KMS-11 (cell line): Measurements from ENCODE around the gene RBM44.
"Not testable (repeated sequence)": the region's sequence is repeated elsewhere in the genome, so short reads cannot be mapped to it uniquely, and the experiment has no call there.

Experiments used
- H2AFZ ChIP-seq: fragments of 200-600 bp; sonication (generic); 2 replicates; pipeline ENCODE4 v1.6.1; 2016; ENCODE audit warnings: antibody characterized with exemption, mixed run types, low read depth
- H3K27ac ChIP-seq: fragments of 200-600 bp; sonication (generic); 2 replicates; pipeline ENCODE4 v1.6.1; 2016; ENCODE audit warnings: mild to moderate bottlenecking, mixed run types
- H3K27me3 ChIP-seq: fragments of 200-600 bp; sonication (generic); 2 replicates; pipeline ENCODE4 v1.6.1; 2017; ENCODE audit warnings: mild to moderate bottlenecking, low read depth, mixed run types, moderate library complexity; ENCODE audit not compliant: insufficient read depth
- H3K36me3 ChIP-seq: fragments of 200-600 bp; sonication (generic); 2 replicates; pipeline ENCODE4 v1.6.1; 2017; ENCODE audit warnings: mild to moderate bottlenecking, mixed run types; ENCODE audit not compliant: insufficient read depth
- H3K4me1 ChIP-seq: fragments of 200-600 bp; sonication (generic); 2 replicates; pipeline ENCODE4 v1.6.1; 2016; ENCODE audit warnings: mild to moderate bottlenecking, low read depth, mixed run types; ENCODE audit not compliant: poor library complexity, severe bottlenecking
- H3K4me2 ChIP-seq: fragments of 200-600 bp; sonication (generic); 2 replicates; pipeline ENCODE4 v1.7.0; 2016; ENCODE audit warnings: mild to moderate bottlenecking, mixed run types
- H3K4me3 ChIP-seq: fragments of 200-600 bp; sonication (generic); IDR thresholded peaks from 2 replicates; pipeline ENCODE4 v1.6.1; 2017; ENCODE audit warnings: low read depth, low read length, mixed read lengths; ENCODE audit not compliant: insufficient read depth
- H3K79me2 ChIP-seq: fragments of 200-600 bp; sonication (generic); 2 replicates; pipeline ENCODE4 v1.6.1; 2016; ENCODE audit warnings: low read depth, mixed run types; ENCODE audit not compliant: insufficient read depth
- H3K9ac ChIP-seq: fragments of 200-600 bp; sonication (generic); 2 replicates; pipeline ENCODE4 v1.6.1; 2016; ENCODE audit warnings: mild to moderate bottlenecking, mixed run types
- H4K20me1 ChIP-seq: fragments of 200-600 bp; sonication (generic); 2 replicates; pipeline ENCODE4 v1.6.1; 2016; ENCODE audit warnings: mild to moderate bottlenecking, mixed run types; ENCODE audit not compliant: insufficient read depth
- TF ChIP-seq, protein P1 (sequence below): fragments of 200-600 bp; sonication (generic); conservative IDR thresholded peaks from 2 replicates; pipeline ENCODE4 v1.6.1; 2017; ENCODE audit warnings: low read depth, mild to moderate bottlenecking, antibody characterized with exemption, low read length, moderate library complexity, mixed read lengths

Gene RBM44

DNA sequence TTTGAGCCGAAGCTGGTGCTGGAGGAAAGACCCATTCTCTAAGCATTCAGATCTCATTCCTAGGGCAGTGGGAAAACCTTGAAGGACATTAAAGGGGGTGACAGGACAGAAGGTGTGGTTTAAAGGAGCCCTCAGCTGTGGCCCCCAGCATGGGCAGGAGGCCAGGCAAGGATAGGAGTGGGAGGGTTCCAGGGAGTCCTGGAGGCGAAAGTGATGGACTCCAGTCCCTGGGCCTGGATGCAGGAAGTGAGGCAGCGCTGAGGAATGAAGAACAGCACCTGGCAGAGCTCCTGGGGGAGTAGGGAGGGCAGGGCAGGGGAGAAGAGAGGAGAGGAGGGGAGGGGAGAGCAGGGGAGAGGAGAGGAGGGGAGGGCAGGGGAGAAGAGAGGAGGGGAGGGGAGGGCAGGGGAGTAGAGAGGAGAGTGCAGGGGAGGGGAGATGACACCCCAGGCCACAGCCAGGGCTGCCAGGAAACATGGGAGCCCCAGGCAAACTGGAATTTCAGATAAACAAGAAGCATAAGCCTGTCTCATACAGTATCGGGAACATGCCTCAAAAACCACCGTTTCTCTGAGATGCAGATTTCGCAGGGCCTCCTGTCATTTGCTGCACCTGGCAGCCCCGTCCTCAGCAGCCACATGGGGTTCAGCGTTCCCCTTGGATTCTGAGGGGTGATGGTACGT lies 66.5 kb downstream of the RBM44 start:
- TF ChIP-seq, protein P1, sequence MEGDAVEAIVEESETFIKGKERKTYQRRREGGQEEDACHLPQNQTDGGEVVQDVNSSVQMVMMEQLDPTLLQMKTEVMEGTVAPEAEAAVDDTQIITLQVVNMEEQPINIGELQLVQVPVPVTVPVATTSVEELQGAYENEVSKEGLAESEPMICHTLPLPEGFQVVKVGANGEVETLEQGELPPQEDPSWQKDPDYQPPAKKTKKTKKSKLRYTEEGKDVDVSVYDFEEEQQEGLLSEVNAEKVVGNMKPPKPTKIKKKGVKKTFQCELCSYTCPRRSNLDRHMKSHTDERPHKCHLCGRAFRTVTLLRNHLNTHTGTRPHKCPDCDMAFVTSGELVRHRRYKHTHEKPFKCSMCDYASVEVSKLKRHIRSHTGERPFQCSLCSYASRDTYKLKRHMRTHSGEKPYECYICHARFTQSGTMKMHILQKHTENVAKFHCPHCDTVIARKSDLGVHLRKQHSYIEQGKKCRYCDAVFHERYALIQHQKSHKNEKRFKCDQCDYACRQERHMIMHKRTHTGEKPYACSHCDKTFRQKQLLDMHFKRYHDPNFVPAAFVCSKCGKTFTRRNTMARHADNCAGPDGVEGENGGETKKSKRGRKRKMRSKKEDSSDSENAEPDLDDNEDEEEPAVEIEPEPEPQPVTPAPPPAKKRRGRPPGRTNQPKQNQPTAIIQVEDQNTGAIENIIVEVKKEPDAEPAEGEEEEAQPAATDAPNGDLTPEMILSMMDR: no peak
- Histone ChIP-seq H3K9ac (no peak overlapping the region), H3K79me2 (no peaks in the 10 kb centered on the region), H4K20me1 (no peaks in the 10 kb centered on the region), H3K4me3 (no peak overlapping the region), H3K4me2 (no peak overlapping the region), H3K4me1 (no peaks in the 10 kb centered on the region), H2AFZ (no peak overlapping the region), H3K27me3 (no peaks in the 10 kb centered on the region), H3K36me3 (no peaks in the 10 kb centered on the region), H3K27ac (no peak overlapping the region)

DNA sequence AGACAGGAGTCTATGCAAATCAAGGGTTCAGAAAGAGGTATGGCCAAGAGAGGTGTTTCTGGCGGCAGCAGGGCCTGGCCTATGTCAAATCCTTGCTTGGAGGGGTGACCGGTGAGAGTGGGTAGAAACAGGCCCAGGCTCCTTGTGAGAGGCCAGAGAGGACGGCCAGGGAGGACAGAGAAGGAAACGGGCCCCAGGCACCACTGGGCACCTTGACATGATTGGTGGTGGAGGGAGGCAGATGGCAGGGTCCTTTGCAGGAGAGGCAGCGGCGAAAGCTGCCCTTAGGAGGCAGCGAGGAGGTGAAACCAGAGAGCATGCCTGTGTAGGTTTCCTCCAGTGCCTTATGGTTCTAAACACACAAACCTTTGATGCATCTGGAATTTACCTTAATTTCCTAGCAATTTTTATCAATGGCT lies 67.1 kb downstream of the RBM44 start:
- no peaks in the 10 kb centered on the region for H3K79me2 ChIP-seq
- H3K4me3 ChIP-seq: no peak overlapping the region
- H3K27ac ChIP-seq: no peak overlapping the region
- no peaks in the 10 kb centered on the region for H3K4me1 ChIP-seq
- H3K9ac ChIP-seq: no peak overlapping the region
- no peaks in the 10 kb centered on the region for H3K27me3 ChIP-seq
- H3K36me3 ChIP-seq: no peaks in the 10 kb centered on the region
- H3K4me2 ChIP-seq: no peak overlapping the region
- TF ChIP-seq, protein P1: no peak
- H2AFZ ChIP-seq: no peak overlapping the region
- no peaks in the 10 kb centered on the region for H4K20me1 ChIP-seq

DNA sequence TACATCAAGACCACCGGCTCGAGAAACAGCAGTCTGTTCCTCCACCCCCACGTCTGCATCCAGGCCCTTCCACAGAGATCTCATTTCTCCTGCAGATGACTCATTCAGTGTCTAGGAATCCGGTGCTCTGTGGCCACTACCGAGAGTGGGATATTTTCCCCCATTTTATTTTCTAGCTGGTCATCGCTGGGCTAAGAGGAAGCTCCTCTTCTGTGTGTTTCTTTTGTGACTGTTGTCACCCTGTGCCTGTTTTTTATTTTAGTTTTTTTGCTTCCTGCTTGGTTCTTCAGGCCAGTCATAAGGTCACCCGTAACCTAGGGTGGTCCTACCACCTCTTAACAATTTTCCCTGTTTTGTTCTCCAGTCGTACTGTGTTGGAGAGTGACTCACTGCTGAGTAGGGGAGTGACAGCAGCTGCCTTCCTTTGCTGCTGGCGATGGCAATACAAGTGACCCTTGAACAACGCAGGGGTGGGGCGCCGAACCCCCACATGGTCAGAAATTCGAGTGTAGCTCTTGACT lies 67.6 kb downstream of the RBM44 start:
- Histone ChIP-seq H3K36me3 (no peaks in the 10 kb centered on the region), H3K27ac (no peak overlapping the region), H3K4me3 (no peak overlapping the region), H3K27me3 (no peaks in the 10 kb centered on the region), H2AFZ (no peak overlapping the region), H3K4me1 (no peaks in the 10 kb centered on the region), H3K9ac (no peak overlapping the region), H4K20me1 (no peaks in the 10 kb centered on the region), H3K79me2 (no peaks in the 10 kb centered on the region), H3K4me2 (no peak overlapping the region)
- TF ChIP-seq, protein P1: no peak

DNA sequence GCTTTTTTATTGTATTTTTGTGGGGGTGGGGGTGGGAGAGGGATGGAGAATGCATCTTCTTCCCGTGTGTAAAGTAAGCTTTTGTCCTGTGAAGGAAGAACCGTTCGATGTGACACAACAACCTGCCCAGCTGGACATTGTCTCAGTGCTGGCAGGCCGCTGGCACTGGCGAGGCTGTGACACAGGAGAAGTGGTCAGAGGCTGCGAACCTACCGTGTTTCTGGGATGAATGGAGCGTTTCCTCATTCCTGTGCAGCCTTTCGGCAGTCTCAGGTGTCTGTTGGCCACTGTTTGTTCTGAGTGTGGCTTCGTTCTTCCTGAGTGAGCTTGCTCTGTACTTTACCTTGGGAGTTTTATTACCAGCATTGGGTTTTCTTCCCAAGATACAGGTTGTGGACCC lies 68.9 kb downstream of the RBM44 start:
- no peak overlapping the region for H3K4me2 ChIP-seq
- no peaks in the 10 kb centered on the region for H4K20me1 ChIP-seq
- H3K4me1 ChIP-seq: no peaks in the 10 kb centered on the region
- no peaks in the 10 kb centered on the region for H3K36me3 ChIP-seq
- H3K27ac ChIP-seq: no peak overlapping the region
- no peaks in the 10 kb centered on the region for H3K79me2 ChIP-seq
- H2AFZ ChIP-seq: no peak overlapping the region
- no peaks in the 10 kb centered on the region for H3K27me3 ChIP-seq
- no peak overlapping the region for H3K9ac ChIP-seq
- H3K4me3 ChIP-seq: no peak overlapping the region
- TF ChIP-seq, protein P1: no peak

DNA sequence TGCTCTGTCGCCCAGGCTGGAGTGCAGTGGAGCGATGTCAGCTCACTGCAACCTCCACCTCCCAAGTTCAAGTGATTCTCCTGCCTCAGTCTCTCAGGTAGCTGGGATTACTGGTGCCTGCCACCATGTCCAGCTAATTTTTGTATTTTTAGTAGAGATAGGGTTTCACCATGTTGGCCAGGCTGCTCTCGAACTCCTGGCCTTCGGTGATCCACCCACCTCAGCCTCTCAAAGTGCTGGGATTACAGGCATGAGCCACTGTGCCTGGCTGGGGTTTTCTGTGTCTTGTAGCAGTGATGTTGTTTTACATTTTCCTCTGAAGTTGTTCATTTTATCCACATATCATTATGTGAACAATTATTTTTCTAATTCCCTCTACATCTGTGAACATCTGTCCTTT lies 69.5 kb downstream of the RBM44 start:
- not testable (repeated sequence) for H4K20me1 ChIP-seq, H3K4me3 ChIP-seq, H3K36me3 ChIP-seq, H3K9ac ChIP-seq, H3K79me2 ChIP-seq, H2AFZ ChIP-seq, H3K27me3 ChIP-seq, H3K27ac ChIP-seq, H3K4me2 ChIP-seq, H3K4me1 ChIP-seq
